Daoy (cell line): ENCODE data around the gene ZSCAN23. TPM values are rescaled to one million over a fixed set of nuclear protein-coding genes. Genes with fewer than 3 reads are reported as not detected.
"Not testable (repeated sequence)": the region's sequence is repeated elsewhere in the genome, so short reads cannot be mapped to it uniquely, and the experiment has no call there.

Source experiments
- DNase-seq: peaks from one replicate; pipeline ENCODE4 v3.0.0-alpha.2; 2015; ENCODE audit warnings: low read depth
- total RNA-seq: library from RNA; depleted of rRNA; stranded (reverse); fragments of >200 nt; shearing (Covaris generic); gene quantifications from 2 replicates; pipeline ENCODE4 v1.2.3, GENCODE V29; 2014; rRNA removed

Gene ZSCAN23
- total RNA-seq: 3.4 and 8.4 TPM in 2 replicates

DNA sequence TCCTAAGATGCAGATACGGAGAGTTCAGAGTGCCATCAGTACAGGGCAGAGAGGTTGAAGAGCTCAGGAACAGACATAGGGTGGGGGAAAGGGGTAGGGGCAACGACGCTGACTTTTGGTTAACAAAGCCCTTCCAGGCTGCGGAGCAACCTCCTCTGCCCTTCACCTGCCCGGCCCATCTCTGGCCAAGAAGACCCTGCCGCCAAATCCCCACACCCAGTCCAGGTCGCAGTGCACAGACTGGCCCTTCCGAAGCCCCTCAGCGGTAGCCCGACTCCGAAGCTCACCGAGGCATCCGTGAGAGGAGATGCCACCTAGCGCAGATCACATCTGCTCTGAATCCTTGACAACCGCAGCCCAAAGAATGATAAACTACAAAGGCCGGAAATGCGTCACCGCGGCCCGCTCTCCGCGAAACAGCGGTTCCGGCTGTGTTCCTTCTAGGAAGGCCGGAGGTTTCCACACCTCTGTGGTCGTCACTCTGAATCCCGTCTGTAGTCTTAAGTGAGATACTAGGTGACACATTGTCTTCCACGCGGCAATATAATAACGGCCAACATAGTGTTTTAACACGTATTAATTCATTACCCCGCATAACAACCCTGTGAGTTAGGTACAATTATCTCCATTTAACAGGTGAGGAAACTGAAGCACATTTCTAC lies at the start of gene ZSCAN23:
ZSCAN23 (minus strand) TSS at position 380 of the 662 bp plus-strand sequence. CDS start 7,225 bp downstream, outside the sequence.
- peak; percentile 94 for DNase-seq

DNA sequence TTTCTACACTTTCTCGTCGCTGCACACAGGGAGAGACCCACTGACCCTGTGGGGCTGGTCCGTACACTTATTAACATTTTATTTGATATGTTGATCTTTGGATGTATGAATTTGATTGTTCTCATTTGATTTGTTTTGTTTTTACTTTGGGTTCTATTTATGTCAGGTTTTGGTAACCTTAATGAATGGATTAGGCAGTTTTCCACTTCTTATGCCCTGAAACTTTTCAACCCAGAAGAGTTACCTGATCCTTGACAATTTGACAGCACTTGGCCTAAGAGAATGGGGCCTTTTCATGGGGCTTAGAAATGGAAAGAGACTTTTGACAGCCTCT lies 48.7 kb upstream of the ZSCAN23 start:
- DNase-seq: no peak

DNA sequence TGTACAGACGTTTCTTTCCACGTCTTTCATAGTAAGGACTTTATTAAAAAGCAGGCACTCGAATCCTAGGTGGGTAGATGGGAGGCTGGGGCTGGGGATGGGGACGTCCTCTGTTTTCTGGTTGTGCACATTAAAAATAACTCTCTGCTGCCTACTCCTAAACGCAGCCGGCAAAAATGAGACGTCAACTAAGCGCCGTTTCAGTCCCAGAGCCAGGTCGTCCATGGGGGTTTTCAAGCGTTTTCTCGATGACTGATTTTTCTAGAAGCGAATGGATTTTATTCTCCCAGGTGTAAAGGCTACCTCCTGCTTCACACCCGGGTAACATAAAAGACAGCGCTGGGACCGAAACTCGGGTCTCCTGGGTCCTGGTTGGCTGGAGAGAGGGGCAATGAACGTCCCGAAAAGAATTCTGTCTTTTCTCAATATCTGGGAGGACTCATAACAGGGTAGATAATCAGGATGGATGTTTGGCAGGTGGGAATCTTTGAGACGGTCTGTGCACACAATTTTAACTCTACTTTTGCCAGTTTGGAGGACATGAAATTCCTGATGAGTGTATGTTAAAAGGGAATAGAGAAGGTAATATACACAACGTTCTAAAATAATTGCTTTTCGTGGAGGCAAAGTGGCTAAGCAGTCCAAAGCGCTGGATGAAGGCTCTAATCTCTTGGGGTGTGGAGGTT lies 47.1 kb upstream of the ZSCAN23 start:
- peak; percentile 40 for DNase-seq

DNA sequence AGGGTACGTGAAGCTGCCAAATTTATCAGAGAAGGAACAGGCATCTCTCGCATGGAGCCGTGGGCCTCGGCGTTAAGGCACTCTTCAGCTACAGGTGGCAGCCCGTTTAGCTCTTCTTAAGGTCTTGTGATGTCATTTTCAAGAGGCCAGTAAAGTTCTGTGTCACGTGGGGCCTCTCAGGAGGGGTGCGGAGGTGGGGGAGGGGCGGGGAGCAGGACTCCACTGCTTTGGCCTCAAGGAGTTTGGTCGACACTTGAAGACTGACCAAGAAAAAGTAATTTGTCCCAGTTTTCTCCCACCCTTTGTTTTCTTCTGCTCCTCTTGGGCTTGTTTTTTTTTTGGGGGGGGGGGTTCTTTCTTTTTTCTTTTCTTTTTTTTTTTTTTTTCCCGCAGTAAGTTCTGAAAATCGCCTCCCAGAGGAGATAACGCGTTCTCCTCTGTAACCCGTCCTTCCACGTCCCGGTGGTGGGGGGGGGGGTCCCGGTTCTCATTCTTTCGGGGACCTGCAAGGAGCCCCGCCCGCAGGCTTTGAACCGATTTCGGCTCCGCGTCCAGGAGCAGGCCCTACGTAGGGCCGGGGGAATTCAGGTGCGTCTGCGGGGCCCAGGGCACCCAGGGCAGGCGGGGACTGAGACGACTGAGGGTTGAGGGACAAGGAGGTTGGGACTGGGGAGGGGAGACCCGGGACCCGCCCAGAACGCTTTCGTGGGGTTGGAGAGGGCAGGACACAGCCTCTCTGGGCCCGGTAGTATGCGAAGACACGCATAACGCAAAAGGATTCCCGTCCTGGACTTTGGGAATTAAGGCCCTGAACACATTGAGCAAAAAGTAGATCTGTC lies 46.3 kb upstream of the ZSCAN23 start:
- DNase-seq: peak; percentile 89

DNA sequence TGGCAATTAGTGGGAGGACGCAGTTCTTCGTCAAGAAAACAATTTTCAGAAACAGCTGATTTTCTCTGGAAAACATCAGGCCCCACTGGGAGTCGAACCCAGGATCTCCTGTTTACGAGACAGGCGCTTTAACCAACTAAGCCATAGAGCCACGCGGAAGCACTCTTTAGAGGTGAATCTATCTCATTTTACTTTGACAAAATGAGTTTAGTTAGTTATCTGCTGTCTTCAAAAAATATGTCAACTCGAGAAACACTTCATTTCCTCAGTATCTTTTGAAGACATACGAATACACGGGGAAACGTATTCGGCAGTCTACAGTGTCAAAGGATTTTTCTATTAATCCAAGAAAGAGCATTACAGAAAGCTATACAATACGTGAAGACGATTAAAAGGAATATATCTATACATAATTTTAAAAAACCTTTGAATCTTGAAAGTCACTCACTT lies 45.6 kb upstream of the ZSCAN23 start:
- peak; percentile 85 for DNase-seq

DNA sequence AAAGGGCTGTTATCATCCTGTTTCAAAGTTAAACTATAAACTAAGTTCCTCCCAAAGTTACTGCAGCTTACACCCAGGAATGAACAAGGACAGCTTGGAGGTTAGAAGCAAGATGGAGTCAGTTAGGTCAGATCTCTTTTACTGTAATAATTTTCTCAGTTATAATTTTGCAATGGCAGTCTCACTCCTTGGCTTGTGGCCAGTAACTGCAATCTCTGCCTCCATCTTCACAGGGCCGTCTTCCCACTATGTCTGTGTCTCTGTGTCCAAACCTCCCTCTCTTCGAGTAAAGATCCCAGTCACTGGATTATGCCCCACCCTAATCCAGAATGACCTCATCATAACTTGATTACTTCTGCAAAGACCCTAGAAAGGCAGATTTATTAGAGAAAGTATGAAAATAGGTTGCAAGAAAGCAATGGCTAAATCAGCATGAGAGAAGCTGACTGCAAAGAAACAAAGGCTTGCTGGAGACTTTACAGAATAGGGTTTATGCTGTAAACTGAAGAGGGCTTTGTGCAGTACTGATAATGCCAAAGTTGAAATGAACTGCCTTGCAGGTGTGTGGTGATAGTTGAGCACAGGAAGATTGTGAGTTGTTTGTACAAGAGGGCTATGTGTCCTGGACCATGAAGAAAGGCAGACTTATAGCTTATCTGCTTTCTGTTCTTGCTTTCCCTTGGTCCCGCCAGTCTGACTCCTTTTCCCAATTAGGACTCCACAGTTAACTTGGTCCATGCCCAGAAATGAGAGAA lies 43.9 kb upstream of the ZSCAN23 start:
- DNase-seq: no peak

DNA sequence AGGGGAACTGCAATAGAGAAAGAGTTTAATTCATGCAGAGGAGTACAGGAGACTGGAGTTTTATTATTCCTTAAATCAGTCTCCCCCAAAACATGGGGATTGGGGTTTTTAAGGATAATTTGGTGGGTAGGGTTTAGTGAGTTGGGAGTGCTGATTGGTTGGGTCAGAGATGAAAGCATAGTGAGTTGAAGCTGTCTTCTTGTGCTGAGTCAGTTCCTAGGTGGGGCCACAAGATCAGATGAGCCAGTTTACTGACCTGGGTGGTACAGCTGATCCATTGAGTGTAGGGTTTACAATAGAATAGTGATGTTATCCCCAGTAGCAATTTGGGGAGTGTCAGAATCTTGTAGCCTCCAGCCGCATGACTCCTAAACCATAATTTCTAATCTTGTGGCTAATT lies 43.2 kb upstream of the ZSCAN23 start:
- DNase-seq: no peak

DNA sequence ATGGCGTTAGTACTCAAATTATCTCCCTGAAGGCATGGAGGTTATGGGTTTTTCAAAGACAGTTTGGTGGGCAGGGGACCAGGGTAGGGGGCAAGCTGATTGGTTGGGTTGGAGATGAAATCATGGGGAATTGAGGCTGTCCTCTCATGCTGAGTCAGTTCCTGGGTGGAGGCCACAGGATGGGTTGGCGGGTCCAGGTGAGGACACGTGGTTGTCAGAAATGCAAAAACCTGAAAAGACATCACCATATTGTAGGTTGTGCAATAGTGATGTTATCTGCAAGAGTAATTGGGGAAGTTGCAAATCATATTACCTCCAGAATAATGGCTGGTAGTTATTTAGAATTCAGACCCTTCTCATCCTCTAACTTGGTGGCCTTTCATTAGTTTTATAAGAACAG lies 42.2 kb upstream of the ZSCAN23 start:
- no peak for DNase-seq

DNA sequence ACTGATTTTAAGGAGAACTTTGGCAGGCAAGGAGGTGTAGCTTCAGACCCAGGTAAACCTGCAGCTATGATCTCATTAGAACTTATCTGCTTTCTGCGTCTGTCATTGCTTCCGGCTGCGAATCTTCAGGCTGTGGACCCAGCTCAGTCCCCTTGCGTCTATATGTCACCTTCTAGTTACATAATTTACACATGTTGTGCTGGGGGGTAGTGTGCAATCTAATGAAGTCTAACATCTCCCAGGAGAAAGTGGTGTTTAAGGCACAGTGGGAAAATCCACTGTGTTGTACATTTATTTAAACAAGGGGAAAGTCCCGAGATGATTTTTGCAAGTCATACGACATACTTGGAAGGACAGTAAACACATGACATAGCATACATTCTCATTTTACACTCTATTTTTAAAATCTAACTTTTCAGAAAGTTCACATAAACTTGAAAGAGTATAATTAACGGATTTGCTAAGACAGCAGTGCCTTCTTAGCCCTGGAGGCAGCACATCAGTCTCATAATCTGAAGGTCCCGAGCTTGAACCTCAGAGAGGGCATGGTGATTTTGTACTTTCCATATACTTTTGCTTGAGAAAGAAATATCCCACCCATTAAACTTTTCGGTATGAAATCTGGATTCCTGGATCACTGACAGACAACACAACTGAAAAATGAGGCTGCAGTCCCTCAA lies 37.1 kb upstream of the ZSCAN23 start:
- no peak for DNase-seq

DNA sequence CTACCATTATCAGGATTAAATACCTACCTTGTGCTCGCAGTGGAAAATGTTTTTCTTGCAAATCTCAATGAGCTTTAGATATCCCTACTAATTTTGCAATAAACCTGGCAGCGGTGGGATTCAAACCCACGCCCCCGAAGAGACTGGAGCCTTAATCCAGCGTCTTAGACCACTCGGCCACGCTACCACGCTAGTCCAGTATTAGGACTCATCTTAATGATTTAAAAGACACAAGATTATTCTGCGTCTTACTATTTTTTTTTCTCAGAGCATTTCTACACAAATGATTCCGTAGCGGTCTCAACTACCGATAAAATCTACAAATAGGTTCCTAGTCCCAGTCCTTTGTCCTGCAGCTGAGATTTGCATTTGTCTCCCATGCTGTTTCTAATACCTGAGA lies 35.2 kb upstream of the ZSCAN23 start:
- peak; percentile 34 for DNase-seq

DNA sequence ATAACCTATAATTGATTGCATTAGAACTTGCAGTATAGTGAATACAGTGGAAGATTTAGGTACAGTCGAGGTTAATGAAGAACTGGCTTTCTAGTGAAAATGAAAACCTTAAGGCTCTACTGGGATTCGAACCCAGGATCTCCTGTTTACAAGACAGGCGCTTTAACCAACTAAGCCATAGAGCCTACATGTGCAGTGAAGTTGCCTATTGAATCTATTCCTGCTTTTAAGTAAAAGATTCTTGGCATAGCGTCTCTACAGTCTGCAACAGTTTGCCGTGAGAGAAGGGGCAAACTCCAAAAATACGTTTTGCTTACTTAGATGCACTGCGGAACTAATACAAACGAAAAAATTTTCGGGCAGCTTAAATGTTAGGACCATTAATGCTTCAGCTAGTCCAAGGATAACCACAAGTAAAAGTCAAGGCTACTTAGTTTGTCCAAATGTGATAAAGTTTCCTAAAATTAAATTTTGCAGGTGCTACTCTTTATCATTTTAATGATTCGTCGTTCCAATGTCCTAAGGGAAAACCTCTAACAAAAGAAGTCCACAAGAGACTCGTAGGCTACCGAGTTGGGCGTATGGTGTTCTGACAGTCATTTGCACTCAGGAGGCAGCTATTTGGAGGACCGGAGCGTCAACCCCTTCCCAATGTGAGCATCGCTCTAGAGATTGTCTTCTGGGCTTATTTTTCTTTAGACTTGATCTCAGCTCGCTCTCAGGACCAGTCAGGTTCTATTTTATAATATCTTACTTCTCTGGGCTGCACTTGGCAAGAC lies 31.3 kb upstream of the ZSCAN23 start:
- peak; percentile 84 for DNase-seq

DNA sequence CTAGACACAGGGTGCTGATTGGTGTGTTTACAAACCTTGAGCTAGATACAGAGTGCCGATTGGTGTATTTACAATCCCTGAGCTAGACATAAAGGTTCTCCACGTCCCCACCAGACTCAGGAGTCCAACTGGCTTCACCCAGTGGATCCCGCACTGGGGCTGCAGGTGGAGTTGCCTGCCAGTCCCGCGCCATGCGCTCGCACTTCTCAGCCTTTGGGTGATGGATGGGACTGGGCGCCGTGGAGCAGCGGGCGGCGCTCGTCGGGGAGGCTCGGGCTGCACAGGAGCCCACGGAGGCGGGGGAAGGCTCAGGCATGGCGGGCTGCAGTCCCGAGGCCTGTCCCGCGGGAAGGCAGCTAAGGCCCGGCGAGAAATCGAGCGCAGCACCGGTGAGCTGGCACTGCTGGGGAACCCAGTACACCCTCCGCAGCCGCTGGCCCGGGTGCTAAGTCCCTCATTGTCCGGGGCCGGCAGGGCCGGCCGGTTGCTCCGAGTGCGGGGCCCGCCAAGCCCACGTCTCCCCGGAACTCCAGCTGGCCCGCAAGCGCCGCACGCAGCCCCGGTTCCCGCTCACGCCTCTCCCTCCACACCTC lies 26.0 kb upstream of the ZSCAN23 start:
- DNase-seq: not testable (repeated sequence)

DNA sequence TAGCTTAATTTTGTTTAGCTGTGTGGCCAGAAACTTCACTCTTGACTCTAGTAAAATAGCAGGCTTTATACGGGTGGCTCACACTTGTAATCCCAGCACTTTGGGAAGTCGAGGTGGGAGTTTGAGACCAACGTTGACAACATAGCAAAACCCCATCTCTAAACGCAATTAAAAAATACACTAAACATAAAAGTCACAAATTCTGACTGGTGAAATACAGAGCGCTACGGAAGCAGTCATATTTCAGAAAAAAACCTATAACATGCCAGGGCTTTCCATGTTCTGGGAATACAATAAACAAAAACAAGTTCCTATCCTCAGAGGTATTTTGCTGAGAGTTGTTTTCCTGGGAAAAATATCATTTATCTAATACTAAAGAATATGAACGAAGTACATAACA lies 24.8 kb upstream of the ZSCAN23 start:
- no peak for DNase-seq

DNA sequence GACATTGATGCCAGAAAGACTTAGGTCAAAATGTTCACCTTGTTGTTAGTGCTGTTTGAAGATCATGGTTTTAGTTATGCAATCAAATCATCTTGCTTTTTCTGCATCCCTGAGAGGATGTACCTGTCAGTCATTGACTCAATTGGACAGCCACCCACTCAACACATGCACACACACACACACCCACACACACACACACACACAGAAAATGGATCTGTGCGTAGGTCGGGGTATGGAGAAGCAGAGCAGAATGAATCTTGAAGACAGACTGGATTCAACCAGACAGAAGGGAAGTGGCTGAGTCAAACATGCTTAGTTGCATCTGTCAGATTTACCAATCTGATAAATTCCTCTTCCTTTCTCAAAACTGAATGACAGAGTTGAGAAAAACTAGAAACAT lies 19.1 kb upstream of the ZSCAN23 start:
- DNase-seq: no peak

DNA sequence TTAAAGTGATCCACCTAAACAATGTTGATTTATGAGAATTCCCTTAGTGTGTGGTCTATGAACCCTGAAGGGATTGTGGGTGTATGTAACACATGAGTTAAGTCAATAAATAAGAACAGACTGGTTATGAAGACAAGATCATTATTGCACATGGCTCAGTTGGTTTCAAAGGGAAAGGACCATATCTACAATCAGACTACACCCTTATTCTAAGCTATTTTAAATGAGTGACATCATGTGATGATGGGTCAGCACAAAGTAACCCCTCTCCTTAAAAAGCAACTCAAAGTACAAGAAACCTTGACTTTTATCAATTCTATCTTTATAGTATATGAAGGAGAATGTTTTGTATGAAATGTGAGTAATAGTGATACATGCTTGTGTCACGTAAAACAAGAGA lies 15.3 kb upstream of the ZSCAN23 start:
- no peak for DNase-seq

DNA sequence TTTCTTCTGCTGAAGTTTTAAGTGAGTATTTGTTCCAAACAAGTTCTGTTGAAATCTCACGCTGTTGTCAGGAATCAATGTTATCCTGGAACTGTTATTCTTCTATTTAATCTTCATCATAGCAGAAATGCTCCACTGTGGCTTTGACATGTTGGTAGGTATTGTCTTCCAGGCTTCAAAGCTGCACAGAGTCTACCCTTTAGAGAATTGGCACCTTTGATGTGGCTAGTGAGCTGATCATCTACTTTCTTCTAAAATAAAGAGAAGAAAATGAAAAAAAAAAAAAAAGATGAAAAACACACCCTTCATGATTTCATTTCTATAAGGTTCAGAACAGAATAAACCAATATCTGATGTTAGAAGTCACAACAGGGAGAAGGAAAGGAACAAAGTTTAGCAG lies 5.8 kb upstream of the ZSCAN23 start:
- DNase-seq: no peak

DNA sequence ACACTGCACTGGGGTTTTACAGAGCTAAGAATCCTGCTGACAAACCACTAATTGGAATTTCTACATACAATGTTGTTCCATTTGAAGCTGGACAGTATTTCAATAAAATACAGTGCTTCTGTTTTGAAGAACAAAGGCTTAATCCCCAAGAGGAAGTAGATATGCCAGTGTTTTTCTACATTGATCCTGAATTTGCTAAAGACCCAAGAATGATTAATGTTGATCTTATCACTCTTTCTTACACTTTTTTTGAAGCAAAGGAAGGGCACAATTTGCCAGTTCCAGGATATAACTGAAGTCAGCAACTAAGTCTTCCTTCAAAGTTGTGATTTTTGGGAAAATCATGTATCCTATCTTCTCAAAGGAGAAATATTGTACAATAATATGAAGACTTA lies 4.2 kb upstream of the ZSCAN23 start:
- not testable (repeated sequence) for DNase-seq

DNA sequence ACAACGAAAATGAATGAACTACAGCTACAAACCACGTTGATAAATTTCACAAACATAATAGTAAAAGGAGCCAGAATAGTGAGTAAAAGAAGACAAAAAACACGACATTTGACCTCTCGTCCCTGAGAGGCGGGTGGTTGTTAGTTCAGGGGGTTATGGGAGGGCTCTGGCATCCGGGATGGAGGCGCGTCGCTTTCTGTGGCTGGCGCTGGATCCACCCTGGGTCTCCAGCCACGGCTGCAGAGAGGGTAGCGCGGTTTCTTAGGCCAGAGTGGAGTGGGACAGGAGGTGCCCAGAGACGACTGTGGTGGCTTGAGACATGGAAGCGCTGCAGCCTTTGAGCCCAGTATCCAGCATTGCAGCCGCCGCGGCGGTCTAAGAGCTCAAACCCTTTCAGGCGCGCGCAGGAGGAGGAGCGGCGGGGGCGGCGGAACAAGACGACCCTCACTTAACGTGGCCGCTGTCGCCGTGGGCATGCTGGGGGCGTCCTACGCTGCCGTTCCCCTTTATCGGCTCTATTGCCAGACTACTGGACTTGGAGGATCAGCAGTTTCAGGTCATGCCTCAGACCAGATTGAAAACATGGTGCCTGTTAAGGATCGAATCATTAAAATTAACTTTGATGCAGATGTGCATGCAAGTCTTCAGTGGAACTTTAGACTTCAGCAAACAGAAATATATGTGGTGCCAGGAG lies 3.7 kb upstream of the ZSCAN23 start:
- DNase-seq: peak; percentile 32

DNA sequence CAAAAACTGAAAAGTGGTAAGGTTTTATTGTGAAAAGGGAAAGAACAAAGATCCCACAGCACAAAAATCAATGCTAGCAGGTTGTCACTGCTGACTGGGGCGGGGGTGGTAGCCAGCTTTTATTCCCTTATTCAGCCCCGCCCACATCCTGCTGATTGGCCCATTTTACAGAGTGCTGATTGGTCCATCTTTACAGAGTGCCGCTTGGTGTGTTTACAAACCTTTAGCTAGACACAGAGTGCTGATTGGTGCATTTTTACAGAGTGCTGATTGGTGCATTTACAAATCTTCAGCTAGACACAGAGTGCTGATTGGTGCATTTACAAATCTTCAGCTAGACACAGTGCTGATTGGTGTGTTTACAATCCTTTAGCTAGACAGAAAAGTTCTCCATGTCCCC lies 1.5 kb upstream of the ZSCAN23 start:
- peak; percentile 11 for DNase-seq

DNA sequence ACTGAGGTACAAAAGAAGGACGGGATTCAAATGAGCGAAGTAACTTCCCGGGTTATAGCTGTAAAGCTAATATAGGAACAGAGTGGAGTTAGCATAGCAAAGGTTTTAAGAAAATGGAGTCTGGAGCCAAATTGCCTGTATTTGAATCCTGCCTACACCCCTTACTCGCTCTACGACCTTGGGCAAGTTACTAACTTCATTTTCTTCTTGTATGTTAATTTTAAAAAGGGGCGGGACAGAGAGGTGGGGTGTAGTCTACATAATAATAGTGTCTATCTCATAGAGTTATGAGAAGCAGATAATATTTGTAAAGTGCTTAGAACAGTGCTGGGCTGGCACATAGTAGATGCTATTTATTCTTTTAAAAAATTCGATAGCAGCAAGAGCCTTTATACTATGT lies 705 bp downstream of the ZSCAN23 start:
- no peak for DNase-seq
